GM21737 (cell line): ENCODE measurements around the gene OR2A14.
"Not testable (repeated sequence)": the region's sequence is repeated elsewhere in the genome, so short reads cannot be mapped to it uniquely, and the experiment has no call there.

ENCODE experiments used
- ATAC-seq: cut with Tn5 transposase; IDR thresholded peaks from one replicate; pipeline ENCODE4 v1.9.1; 2021; ENCODE audit warnings: mild to moderate bottlenecking, moderate library complexity; ENCODE audit not compliant: unreplicated experiment

Gene OR2A14, protein sequence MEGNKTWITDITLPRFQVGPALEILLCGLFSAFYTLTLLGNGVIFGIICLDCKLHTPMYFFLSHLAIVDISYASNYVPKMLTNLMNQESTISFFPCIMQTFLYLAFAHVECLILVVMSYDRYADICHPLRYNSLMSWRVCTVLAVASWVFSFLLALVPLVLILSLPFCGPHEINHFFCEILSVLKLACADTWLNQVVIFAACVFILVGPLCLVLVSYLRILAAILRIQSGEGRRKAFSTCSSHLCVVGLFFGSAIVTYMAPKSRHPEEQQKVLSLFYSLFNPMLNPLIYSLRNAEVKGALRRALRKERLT

DNA sequence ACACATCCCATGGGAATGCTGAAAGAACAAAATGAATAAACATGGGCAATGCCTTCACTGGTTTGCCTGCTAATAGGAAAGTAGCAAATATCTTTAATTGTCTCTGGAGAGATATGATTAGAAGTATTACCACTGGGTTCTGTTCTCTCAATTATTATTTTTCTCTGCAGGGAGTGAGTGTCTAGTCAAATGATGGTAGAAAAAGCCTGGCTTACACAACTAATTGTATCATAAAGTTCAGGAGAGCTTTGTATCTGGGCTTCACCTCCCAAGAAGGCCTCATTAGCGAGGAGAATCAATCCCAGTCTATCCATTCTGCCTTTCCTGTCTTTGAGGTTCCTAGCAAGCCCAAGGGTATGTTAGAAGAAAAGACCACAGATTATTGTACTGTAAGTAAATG, at the start of gene OR2A14:
Gene OR2A14 (plus strand): TSS at position 301 of the 400 bp plus-strand sequence. CDS start 5,937 bp downstream, outside the sequence.
- ATAC-seq, result no peak

DNA sequence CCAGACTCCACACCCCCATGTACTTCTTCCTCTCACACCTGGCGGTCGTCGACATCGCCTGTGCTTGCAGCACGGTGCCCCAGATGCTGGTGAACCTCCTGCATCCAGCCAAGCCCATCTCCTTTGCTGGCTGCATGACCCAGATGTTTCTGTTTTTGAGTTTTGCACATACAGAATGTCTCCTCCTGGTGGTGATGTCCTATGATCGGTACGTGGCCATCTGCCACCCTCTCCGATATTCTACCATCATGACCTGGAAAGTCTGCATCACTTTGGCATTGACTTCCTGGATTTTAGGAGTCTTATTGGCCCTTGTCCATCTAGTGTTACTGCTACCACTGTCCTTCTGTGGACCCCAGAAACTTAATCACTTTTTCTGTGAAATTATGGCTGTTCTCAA, 48.6 kb upstream of the OR2A14 start:
- ATAC-seq, result no peak

DNA sequence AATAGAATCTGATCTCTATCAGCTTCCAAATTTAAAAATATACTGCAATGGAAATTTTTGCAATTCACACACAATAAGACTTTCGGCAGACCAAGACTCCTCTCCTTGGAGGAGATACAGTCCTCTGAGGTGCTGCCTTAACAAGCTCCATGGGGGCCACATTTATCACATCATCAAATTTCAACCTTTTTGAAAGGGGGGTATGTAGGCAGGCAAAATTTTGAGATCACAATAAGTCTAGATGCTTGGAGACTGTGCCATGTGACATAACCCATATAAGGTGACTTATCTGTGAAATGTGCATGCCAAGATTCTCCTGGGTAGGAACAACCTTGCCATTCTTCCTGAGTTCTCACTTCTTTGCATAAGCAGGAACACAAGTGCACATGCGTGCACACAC, 37.0 kb upstream of the OR2A14 start, which contains the start of gene OR2A12:
Gene OR2A12 (plus strand): TSS at position 301 of the 400 bp plus-strand sequence. CDS start 8,830 bp downstream, outside the sequence.
- no peak for ATAC-seq

DNA sequence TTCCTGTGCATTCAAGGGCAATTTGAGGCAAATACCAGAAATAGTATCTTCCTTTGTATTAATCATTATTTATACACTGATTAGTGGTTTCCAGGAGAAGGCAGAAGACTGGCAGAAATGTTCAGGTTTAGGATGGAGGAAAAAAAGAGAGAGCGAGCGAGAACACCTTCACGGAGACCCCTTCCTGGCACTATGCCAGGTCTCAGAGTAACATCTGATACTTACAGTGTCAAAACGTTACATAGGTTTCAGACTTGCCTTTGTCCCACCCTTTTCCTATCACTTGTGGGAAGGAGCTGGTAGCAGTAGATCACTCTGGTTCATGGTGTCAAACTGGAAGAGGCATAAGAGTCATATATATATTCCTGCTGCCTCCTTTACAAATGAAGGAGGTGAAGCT, 36.2 kb upstream of the OR2A14 start:
- no peak for ATAC-seq

DNA sequence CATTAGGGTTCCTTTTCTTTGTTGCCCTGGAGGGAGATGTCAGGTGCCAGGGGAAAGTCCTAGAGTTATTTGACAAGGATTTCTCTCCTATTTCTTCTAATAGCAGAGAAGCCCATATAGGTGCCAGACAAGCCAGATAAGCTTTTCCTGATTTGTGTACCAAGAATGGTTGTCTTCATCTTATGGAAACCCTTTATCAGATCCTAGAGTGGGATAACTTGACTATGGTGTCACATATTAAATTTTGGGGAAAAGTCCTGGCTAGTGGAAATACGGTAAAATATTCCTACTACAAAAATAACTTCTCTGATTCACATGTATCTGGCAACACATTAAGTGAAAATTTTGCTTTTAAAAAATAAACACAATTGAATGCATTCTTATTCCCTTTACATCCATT, 35.7 kb upstream of the OR2A14 start:
- no peak for ATAC-seq

DNA sequence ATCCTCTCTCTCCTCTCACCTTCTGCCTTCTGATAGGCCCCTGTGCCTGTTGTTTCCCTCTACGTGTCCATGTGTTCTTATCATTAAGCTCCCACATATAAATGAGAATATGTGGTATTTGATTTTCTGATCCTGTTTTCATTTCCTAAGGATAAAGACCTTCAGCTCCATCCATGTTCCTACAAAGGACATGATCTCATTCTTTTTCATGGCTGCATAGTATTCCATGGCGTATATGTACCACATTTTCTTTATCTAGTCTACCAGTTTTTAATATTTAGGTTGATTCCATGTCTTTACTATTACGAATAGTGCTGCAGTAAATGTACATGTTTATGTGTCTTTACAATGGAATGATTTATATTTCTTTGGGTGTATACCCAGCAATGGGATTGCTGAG, 32.3 kb upstream of the OR2A14 start:
- ATAC-seq, result no peak

DNA sequence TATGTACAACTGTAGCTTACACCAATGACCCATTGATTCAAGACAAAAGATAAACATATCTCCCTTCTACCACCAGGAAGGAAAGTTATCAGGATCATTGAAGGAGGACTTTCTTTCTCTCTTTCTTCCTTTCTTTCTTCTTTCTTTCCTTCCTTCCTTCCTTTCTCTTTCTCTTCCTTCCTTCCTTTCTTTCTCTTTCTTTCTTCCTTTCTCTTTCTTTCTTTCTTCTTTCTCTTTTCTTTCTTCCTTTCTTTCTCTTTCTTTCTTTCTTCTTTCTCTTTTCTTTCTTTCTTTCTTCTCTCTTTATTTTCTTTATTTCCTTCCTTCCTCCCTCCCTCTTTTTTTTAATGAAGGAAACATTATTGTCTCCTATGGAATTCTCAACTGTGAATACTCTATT, 24.2 kb upstream of the OR2A14 start:
- no peak for ATAC-seq

DNA sequence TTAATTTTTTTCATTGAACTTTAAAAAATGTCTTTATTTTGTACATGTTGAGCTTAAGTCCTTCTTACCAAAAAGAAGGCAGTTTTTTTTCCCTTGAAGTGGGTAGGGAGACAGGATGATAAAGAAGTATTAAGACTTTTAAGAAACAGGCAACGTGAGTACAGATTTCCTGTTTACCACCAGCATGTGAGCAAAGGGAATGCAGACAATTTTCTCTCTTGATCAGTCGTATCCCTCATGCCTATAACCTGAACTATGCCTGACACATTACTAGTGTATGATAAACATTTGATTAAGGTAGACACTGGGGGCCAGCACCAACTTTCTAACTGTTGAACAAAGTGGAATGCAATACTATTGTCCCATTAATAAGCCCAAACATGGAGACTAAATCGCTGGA, 22.4 kb upstream of the OR2A14 start:
- no peak for ATAC-seq

DNA sequence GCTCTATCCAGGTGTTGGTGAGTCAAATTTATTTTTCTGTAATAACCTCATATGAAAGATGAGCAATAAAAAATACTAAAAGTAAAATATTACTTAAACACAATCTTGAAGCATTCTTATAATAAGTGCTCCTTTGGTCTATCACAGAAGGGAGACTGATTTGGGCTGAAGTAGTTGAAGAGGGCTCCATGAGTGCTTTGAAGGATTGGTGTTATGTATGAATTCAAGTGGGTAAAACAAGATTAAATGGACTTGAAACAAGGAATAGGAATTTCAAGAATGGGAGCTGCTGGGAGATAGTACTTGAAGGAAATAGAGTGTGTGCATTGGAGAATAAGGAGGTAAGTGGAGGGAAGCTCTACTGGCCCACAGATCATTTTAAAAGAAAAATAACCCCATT, 20.9 kb upstream of the OR2A14 start:
- ATAC-seq, result no peak

DNA sequence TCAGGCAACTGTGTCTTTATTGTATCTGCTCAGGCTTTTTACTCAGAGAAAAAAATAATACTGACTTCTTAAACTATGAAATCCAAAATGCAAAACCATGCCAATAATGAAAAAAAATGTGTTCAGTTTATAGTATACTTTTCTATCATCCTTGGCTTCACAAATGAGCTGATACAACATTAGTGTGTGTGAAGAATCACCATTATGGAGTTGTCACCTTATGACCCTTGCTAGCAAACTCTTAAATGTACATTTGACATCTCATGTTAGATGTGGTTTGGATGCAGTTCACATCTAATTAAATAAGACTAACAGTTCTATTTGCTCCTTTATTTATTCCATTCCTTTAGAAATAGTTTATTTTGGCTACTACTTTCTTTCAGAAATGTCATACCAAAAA, 17.8 kb upstream of the OR2A14 start:
- no peak for ATAC-seq

DNA sequence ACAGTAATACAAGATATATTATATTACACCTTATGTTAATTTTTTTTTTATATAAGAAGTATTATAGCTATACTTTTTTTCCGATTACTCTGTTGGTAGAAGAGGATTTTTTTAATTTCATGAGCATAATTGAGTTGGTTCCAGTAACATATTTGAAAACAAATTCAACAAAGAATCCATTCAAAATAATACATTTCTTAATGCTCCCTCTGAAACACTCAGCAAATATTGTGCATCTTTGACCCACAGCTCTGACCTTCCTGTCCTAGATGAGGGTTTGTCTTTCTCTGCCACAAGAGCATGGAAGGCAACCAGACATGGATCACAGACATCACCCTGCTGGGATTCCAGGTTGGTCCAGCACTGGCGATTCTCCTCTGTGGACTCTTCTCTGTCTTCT, 13.7 kb upstream of the OR2A14 start, which contains the start of gene OR2A2:
Gene OR2A2 (plus strand): TSS at position 301 of the 400 bp plus-strand sequence. CDS start 0 bp downstream, at position 301.
- ATAC-seq, result no peak

DNA sequence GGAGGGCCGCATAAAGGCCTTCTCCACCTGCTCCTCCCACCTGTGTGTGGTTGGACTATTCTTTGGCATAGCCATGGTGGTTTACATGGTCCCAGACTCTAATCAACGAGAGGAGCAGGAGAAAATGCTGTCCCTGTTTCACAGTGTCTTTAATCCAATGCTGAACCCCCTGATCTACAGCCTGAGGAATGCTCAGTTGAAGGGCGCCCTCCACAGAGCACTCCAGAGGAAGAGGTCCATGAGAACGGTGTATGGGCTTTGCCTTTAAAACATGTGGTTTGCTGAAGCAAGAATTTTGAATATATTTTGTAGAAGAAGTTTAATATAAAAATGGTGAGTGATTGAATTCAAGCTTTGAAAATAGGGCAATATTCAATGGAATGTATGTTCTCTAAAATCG, 12.7 kb upstream of the OR2A14 start:
- no peak for ATAC-seq

DNA sequence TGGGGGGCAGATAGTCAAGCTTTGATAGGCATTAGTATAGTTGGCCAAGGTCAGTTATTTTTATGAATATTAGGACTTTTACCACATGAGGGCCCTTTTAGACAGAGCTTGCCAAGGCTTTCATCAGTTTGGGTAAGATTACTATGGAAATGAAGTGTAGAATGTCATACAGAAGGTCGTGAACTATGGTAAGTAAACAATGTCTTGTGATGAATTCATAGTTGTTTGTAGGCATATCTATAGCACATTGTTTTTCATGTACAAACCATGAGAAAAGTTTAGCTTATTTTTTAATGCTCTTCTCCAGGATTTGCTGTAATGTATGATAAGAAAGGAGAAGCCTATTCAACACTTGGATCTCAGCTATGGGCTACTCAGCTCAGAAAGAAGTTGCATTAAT, 9.3 kb upstream of the OR2A14 start:
- no peak for ATAC-seq

DNA sequence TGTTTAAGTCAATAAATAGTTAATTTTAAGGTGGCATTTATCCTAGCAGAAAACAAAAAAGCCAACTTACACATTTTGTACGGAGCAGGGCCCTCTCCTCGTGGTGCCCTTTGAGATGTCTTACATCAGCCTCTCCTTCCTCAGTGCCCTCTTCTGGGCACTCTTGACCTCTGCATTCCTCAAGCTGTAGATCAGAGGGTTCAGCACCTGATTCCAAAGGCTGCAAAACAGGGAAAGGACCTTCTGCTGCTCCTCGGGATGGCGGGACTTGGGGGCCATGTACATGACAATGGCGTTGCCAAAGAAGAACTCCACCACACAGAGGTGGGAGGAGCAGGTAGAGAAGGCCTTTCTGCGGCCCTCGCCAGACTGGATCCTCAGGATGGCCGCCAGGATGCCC, 4.6 kb upstream of the OR2A14 start:
- ATAC-seq, result no peak

DNA sequence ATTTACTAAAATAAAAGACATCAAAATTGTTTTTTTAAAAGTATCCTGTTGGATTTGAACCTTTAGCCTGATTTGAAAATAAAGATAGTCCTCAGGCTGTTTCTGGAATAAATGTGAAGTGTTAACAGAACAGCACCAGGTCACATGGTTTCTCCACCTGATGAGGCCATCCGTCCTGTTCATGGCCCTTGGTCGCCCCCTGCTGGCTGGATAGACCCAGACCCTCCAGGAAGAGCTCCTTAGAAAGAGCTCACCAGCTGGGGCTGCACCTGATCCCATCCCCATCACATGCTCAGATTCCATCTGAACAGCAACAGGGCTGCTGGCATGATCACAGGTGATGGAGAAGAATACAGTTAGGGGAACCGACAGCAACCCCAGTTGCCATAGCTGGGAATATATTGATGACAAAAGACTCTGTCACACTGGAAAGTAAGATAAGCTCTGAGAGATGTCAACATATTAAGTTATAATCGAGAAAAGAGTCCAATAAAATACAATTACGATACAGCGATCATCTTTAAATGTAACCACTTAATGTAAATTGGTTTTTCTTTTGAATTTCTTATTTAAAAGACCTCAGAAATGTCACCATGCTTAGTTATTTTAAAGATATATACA, 4.8 kb downstream of the OR2A14 start:
- peak; percentile 100 for ATAC-seq

DNA sequence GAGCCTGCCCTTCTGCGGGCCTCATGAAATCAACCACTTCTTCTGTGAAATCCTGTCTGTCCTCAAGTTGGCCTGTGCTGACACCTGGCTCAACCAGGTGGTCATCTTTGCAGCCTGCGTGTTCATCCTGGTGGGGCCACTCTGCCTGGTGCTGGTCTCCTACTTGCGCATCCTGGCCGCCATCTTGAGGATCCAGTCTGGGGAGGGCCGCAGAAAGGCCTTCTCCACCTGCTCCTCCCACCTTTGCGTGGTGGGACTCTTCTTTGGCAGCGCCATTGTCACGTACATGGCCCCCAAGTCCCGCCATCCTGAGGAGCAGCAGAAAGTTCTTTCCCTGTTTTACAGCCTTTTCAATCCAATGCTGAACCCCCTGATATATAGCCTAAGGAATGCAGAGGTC, 6.6 kb downstream of the OR2A14 start:
- not testable (repeated sequence) for ATAC-seq

DNA sequence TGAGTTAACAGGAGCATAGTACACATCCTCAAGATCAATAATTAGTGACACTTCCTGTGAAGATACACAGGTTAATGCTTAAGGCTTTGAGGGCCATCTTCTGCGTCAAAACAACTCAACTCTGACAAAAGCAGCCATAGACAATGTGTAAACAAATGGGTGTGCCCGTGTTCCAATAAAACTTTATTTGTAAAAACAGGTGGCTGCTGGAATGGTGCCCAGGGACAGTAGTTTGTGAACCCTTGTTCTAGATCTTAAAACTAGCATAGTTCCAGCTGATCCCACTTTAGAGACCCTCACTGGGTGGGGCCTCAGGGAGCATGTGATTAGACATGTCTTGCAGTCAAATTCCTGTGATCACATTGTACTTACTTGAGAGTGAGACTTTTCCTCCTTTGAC, 7.8 kb downstream of the OR2A14 start:
- no peak for ATAC-seq

DNA sequence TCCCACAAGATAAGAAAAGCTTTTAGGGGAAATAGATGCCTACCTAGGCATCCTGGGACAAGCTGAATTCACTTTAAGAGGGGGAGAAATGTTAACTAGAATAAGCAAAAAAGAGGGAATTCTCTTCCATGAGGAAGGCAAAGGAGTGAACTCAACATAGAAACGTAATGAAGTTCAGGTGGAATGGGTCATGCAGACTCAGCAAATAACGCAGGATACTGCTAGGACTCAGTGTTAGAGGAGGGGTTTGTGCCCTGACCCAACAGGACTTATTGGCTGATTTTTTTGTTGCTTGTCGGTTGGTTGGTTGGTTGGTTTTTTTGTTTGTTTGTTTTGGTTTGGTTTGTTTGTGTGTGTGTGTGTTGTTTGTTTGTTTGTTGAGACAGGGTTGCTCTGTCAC, 9.3 kb downstream of the OR2A14 start:
- no peak for ATAC-seq

DNA sequence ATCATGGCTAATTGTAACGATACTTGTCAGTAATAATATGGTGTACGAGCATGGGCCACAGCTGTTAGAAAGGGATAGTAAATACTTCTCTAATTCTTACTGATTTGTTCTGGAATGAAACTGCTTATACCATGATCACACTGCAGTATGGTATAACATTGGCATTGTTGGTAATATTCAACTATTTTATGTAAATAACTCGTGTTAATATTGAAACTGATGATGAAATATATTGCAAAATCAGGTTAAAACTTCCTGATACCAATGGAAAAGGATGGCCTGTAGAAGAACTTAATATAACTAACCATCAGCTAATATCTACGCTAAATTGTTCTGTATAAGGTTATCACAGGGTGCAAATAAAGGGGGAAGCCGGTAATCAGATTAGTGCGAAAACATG, 10.3 kb downstream of the OR2A14 start:
- no peak for ATAC-seq

DNA sequence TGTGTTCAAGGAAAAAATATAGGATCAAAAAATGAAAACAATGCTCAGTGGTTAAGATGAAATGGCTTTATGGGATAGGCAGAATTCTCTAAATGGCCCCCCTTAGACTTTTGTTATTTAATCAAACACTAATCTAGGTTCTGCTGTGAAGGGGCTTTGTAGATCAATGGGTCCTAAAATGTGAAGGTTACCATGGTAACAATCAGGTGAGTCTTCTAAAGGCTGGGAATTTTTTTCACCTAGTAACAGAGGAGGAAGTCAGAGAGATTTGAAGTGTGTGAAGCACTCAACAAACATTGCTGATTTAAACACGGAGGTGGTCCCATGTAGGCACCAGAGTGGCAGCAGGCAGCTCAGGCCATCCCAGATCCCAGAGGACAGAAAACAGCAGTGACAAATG, 11.1 kb downstream of the OR2A14 start:
- ATAC-seq, result no peak

DNA sequence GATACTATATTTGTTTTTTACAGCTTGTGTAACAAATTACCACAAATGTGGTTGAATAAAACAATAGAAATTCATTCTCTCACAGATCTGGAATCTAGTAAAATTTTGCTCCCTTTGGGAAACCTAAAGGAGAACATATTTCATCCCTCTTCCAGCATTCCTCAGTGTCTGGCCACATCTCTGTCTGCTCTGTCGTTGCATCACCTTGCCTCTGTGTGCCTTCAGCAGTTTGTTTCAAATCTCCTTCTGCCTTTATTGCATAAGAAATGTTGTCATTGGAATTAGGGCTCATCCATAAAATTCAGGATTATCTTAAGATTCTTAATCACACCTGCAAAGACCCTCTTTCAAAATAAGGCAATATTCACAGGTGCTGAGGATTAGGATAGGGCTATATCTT, 14.5 kb downstream of the OR2A14 start:
- ATAC-seq, result no peak

DNA sequence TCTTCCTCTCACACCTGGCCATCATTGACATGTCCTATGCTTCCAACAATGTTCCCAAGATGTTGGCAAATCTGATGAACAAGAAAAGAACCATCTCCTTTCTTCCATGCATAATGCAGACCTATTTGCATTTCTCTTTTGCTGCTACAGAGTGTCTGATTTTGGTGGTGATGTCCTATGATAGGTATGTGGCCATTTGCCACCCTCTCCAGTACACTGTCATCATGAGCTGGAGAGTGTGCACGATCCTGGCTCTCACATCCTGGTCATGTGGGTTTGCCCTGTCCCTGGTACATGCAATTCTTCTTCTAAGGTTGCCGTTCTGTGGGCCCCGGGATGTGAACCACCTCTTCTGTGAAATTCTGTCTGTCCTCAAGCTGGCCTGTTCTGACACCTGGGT, 19.2 kb downstream of the OR2A14 start:
- no peak for ATAC-seq

DNA sequence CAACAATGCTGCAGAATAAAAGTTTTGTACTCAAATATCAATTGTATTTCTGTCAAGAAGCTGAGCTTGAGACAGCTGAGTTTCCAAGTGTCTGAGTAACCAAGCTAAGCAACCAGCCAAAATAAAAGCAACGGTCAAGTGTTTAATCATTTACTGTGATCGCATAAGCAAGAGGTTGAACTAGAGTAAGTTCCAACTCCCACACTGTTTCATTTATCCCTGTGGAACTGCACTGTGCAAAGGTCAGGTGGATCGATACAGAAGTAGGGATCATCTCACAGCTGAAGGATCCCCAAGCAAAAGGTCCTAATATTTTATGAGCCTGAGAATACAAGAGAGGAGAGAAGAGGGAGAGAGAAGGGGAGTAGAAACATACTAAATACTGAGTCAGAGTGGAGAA, 21.4 kb downstream of the OR2A14 start:
- no peak for ATAC-seq
